A549 (cell line): ENCODE measurements around the gene CETN2. TPM values are rescaled to one million over a fixed set of nuclear protein-coding genes. Genes with fewer than 3 reads are reported as not detected.

Experiments used
- ATAC-seq, 2 experiments: fragments of 200-7000 bp in 1 of 2; fragments of >200 bp in 1 of 2; cut with Nextera tagmentation in 1 of 2; cut with Tn5 transposase in 1 of 2; 3 replicates each; pipeline versions ENCODE4 v1.8.0 to v1.9.1; 2018 to 2020; ENCODE audit warnings: mild to moderate bottlenecking in 1 of 2, moderate library complexity in 1 of 2
- CTCF ChIA-PET: fragments of 300-600 bp; sonication (Branson Sonifier 250); formaldehyde crosslinking; extraction: SDS; loops from one replicate; lab custom pipeline; 2021; ENCODE audit warnings: antibody characterized with exemption, inconsistent platforms; lab: Yijun Ruan, JAX
- POLR2A ChIA-PET: fragments of 350-600 bp; formaldehyde crosslinking; extraction: SDS; loops from one replicate; lab custom pipeline; 2021; ENCODE audit warnings: antibody characterized with exemption, inconsistent platforms; lab: Yijun Ruan, JAX
- DNase-seq, 2 experiments: peaks; one replicate each; pipeline versions ENCODE4 v3.0.0 to v3.0.0-alpha.2; 2011 to 2016; ENCODE audit warnings: low read depth in 1 of 2, low spot score in 1 of 2
- FAIRE-seq: peaks from 2 replicates; lab custom pipeline; 2011; peaks lifted over from hg19 to GRCh38; lab: Jason Lieb, UNC
- H3K27ac ChIP-seq, 2 experiments: fragments of >200 bp; sonication (Bioruptor Twin); formaldehyde crosslinking; 3 replicates each; pipeline ENCODE4 v1.5.1; 2016 to 2017
- H3K4me1 ChIP-seq: fragments of >200 bp; sonication (Bioruptor Twin); formaldehyde crosslinking; 3 replicates; pipeline ENCODE4 v1.6.1; 2016
- H3K4me2 ChIP-seq: fragments of >200 bp; sonication (Bioruptor Twin); formaldehyde crosslinking; 3 replicates; pipeline ENCODE4 v1.6.1; 2016
- H3K4me3 ChIP-seq: fragments of >200 bp; sonication (Bioruptor Twin); formaldehyde crosslinking; 3 replicates; pipeline ENCODE4 v1.5.1; 2016
- H3K9me3 ChIP-seq: fragments of >200 bp; sonication (Bioruptor Twin); formaldehyde crosslinking; 3 replicates; pipeline ENCODE4 v1.6.1; 2016
- CBX8 ChIP-seq: fragments of 200-600 bp; sonication (generic); IDR thresholded peaks from 2 replicates; pipeline ENCODE4 v1.6.1; 2016
- CTCF ChIP-seq: fragments of >200 bp; sonication (Bioruptor Twin); formaldehyde crosslinking; IDR thresholded peaks from 3 replicates; pipeline ENCODE4 v1.5.1; 2016
- EHF ChIP-seq: fragments of 250-450 bp; sonication (Bioruptor Pico); IDR thresholded peaks from 2 replicates; pipeline ENCODE4 v1.5.0; 2020; ENCODE audit warnings: mild to moderate bottlenecking
- EP300 ChIP-seq, 2 experiments: fragments of >200 bp; sonication (Bioruptor Twin); formaldehyde crosslinking; IDR thresholded peaks; 2 replicates in 1 of 2; 3 replicates in 1 of 2; pipeline ENCODE4 v1.6.1; 2016 to 2017
- FOSB ChIP-seq: fragments of 250-450 bp; sonication (Bioruptor Pico); IDR thresholded peaks from 2 replicates; pipeline ENCODE4 v1.5.0; 2020; ENCODE audit warnings: mild to moderate bottlenecking, moderate library complexity
- GATA3 ChIP-seq: IDR thresholded peaks from 2 replicates; pipeline ENCODE4 v1.6.1; 2012; ENCODE audit warnings: borderline replicate concordance
- HDAC2 ChIP-seq: fragments of 200-600 bp; sonication (generic); IDR thresholded peaks from 2 replicates; pipeline ENCODE4 v1.6.1; 2016
- HEYL ChIP-seq: fragments of 250-450 bp; sonication (Bioruptor Pico); IDR thresholded peaks from 2 replicates; pipeline ENCODE4 v1.8.0; 2021; ENCODE audit warnings: mild to moderate bottlenecking, moderate library complexity
- HOXB13 ChIP-seq: fragments of 250-450 bp; sonication (Bioruptor Pico); IDR thresholded peaks from 2 replicates; pipeline ENCODE4 v1.5.0; 2020; ENCODE audit warnings: low read depth, mild to moderate bottlenecking, moderate library complexity
- HOXB5 ChIP-seq: fragments of 250-450 bp; sonication (Bioruptor Pico); IDR thresholded peaks from 2 replicates; pipeline ENCODE4 v1.5.0; 2020; ENCODE audit warnings: mild to moderate bottlenecking, moderate library complexity
- JUN ChIP-seq, 2 experiments: fragments of >200 bp; sonication (Bioruptor Twin); formaldehyde crosslinking; IDR thresholded peaks; 2 replicates in 1 of 2; 3 replicates in 1 of 2; pipeline ENCODE4 v1.6.1; 2016 to 2017
- JUNB ChIP-seq: fragments of >200 bp; sonication (Bioruptor Twin); formaldehyde crosslinking; IDR thresholded peaks from 2 replicates; pipeline ENCODE4 v1.6.1; 2016
- NFE2L2 ChIP-seq: fragments of 150-350 bp; conservative IDR thresholded peaks from 2 replicates; pipeline ENCODE4 v1.6.1; 2014; ENCODE audit warnings: low read length
- NPAS2 ChIP-seq: fragments of 250-450 bp; sonication (Bioruptor Pico); IDR thresholded peaks from 2 replicates; pipeline ENCODE4 v1.8.0; 2022; ENCODE audit warnings: mild to moderate bottlenecking, moderate library complexity, borderline replicate concordance
- PHF8 ChIP-seq: fragments of 200-600 bp; sonication (generic); IDR thresholded peaks from 2 replicates; pipeline ENCODE4 v1.6.1; 2016; ENCODE audit warnings: low read depth, mild to moderate bottlenecking, antibody characterized with exemption, moderate library complexity, borderline replicate concordance
- POLR2A ChIP-seq: IDR thresholded peaks from 2 replicates; pipeline ENCODE4 v1.6.1; 2012; ENCODE audit warnings: mild to moderate bottlenecking, low read length
- POLR2AphosphoS2 ChIP-seq: conservative IDR thresholded peaks from 2 replicates; pipeline ENCODE4 v1.6.1; 2012; ENCODE audit warnings: low read length, improper control_type of control experiment, inconsistent platforms
- RCOR1 ChIP-seq: fragments of 150-350 bp; IDR thresholded peaks from 2 replicates; pipeline ENCODE4 v1.6.1; 2014; ENCODE audit warnings: antibody characterized with exemption, low read length, low read depth
- RNF2 ChIP-seq: fragments of 200-600 bp; sonication (generic); IDR thresholded peaks from 2 replicates; pipeline ENCODE4 v1.6.1; 2016; ENCODE audit warnings: low read depth, mild to moderate bottlenecking, antibody characterized with exemption, moderate library complexity, borderline replicate concordance
- SMC3 ChIP-seq: fragments of >200 bp; sonication (Bioruptor Twin); formaldehyde crosslinking; IDR thresholded peaks from 3 replicates; pipeline ENCODE4 v1.6.1; 2018; ENCODE audit warnings: inconsistent platforms
- TP53 ChIP-seq: fragments of 250-450 bp; sonication (Bioruptor Pico); IDR thresholded peaks from 2 replicates; pipeline ENCODE4 v1.5.0; 2021; ENCODE audit warnings: mild to moderate bottlenecking, moderate library complexity
- ZC3H11A ChIP-seq: fragments of 450-650 bp; IDR thresholded peaks from 2 replicates; pipeline ENCODE4 v1.6.1; 2014; ENCODE audit warnings: antibody characterized with exemption, mild to moderate bottlenecking
- ZNF302 ChIP-seq: fragments of 250-450 bp; sonication (Bioruptor Pico); IDR thresholded peaks from 2 replicates; pipeline ENCODE4 v1.9.0; 2021; ENCODE audit warnings: inconsistent platforms, mild to moderate bottlenecking, moderate library complexity
- WGBS: methylation state at CpG from one replicate; pipeline ENCODE4 v1.1.6; 2017; ENCODE audit errors: missing lambda C conversion rate; 5-methylcytosine and 5-hydroxymethylcytosine counted together
- polyA plus RNA-seq, 4 experiments: library from polyadenylated mRNA; depleted of rRNA in 3 of 4; stranded (reverse); fragments of >200 nt; fragmentation: RNase III in 1 of 4; extraction: RNeasy Plus Mini Kit Qiagen cat#74134 plus additional on column Dnase treatment in 1 of 4; gene quantifications; 2 replicates in 3 of 4; 3 replicates in 1 of 4; pipeline ENCODE4 v1.2.3, GENCODE V29; 2011 to 2017

CETN2 gene
- polyA plus RNA-seq, 2 of the 4 experiments (the other 2 are of a cell fraction): 69.2 to 82.6 TPM

GRCh38 chrX:152869972-152870371, 39.4 kb upstream of the CETN2 start (continued):
- TF ChIP-seq RCOR1: no peak
- TF ChIP-seq ZC3H11A: no peak
- no peak for TF ChIP-seq CTCF

DNA sequence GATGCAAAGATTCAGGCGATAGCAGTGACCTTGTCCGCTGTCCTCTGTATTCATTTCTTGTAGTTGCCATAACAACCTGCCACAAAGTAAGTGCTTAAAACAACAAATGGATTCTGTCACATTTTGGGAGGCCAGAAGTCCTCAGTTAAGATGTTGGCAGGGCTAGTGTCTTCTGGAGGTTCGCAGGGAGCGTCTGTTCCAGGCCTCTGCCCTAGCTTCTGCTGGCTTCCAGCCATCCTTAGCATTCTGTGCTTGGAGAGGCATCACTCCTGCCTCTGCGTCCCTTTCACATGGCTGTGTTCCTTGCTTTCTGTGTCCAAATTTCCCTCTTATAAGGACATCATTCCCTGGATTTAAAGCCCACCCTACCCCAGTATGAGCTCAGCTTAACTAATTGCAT, 35.8 kb upstream of the CETN2 start:
- peak; percentile 49 for FAIRE-seq
- no peak for TF ChIP-seq EHF (CRISPR knock-in tag)
- TF ChIP-seq ZNF302: no peak
- TF ChIP-seq HOXB13 (CRISPR knock-in tag): no peak
- TF ChIP-seq JUN (IDR thresholded peaks at IDR 0.05): no peak
- TF ChIP-seq POLR2AphosphoS2: no peak
- TF ChIP-seq TP53 (CRISPR knock-in tag): no peak
- TF ChIP-seq NPAS2 (CRISPR knock-in tag): no peak
- TF ChIP-seq NFE2L2: no peak
- no peak for TF ChIP-seq SMC3
- no peak for TF ChIP-seq POLR2A
- TF ChIP-seq CBX8: no peak
- no peak for TF ChIP-seq RNF2
- TF ChIP-seq HDAC2: no peak
- no peak for TF ChIP-seq FOSB (CRISPR knock-in tag)
- no peak for TF ChIP-seq EP300 (IDR thresholded peaks at IDR 0.05)
- TF ChIP-seq GATA3: no peak
- TF ChIP-seq JUNB: no peak
- ChIA-PET CTCF (no interaction called here), POLR2A (no interaction called here)
- DNase-seq: no peak
- H3K27ac ChIP-seq: no peak overlapping the region
- WGBS: 98% methylated on average over 5 of the region's 5 CpGs
- H3K4me1 ChIP-seq: no peaks in the 10 kb centered on the region
- H3K9me3 ChIP-seq: no peaks in the 10 kb centered on the region
- H3K4me3 ChIP-seq: no peak overlapping the region
- no peak overlapping the region for H3K4me2 ChIP-seq
- ATAC-seq: no peak

DNA sequence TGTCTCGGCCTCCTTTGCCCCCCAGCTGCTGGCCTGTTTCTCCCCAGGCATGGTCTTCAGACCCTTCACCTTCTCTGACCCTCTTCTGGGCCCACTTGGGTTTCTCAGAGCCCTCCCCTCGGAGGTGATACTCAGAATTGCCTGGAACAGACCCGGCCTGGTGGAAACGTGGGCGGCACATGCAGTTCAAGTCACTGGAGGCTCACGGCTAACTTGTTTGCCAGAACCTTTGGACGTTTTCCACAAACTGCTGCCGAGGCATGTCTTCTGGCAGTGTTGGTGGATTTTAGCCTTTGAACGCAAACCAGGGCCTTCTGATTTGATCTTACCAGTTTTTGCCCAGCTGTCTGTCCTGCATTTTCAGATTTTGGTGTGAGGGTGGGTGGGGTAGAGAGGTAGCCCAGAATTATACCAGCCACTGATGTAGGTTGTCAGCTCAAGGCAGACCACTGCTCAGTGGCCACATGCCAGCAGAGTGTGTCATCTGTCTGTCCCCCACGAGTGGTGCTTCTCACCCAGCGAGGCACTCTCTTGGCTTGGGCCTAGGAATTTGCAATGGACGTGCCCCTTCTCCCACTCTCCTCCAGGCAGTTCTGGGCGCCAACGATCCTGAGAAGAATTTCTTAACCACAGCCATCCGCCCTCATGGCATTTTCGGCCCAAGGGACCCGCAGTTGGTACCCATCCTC, 34.8 kb upstream of the CETN2 start:
- CTCF ChIA-PET: no interaction called here
- H3K4me3 ChIP-seq: no peak overlapping the region
- FAIRE-seq (no peak), ATAC-seq (no peak), DNase-seq (no peak)
- H3K4me2 ChIP-seq: no peak overlapping the region
- POLR2A ChIA-PET: no interaction called here
- no peaks in the 10 kb centered on the region for H3K9me3 ChIP-seq
- no peak overlapping the region for H3K27ac ChIP-seq
- no peaks in the 10 kb centered on the region for H3K4me1 ChIP-seq
- 91% methylated on average over 15 of the region's 17 CpGs for WGBS
- TF ChIP-seq HEYL (no peak), PHF8 (no peak)

DNA sequence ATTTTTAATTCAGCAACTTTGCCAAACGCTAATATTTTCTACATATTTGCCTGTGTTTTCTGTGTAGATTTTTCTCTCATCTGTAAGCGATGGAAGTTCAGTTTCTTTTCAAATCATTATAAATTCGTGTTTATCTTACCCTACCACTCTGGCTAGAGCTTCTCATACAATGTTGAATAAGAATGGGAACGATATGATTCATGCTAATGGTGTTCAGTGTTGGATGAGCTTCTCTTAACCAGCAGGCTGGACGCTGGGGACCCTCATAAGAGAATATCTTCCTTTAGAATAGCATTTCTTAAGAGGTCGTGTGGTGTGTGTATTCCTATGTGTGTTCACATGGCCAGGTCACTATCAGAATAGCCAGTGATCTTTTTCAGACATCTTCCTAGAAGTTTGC, 31.3 kb upstream of the CETN2 start:
- POLR2A ChIA-PET: no interaction called here
- TF ChIP-seq HOXB5 (CRISPR knock-in tag) (no peak), CBX8 (no peak), JUNB (no peak)
- CTCF ChIA-PET: no interaction called here
- ATAC-seq (no peak), DNase-seq (no peak), FAIRE-seq (no peak)
- Histone ChIP-seq H3K4me2 (no peak overlapping the region), H3K4me1 (no peaks in the 10 kb centered on the region), H3K27ac (no peak overlapping the region), H3K4me3 (no peak overlapping the region), H3K9me3 (no peaks in the 10 kb centered on the region)
- 86% methylated on average over 6 of the region's 6 CpGs for WGBS
